Activated CD4-positive, CD25-positive, alpha-beta regulatory T cell (primary cell): ENCODE measurements around the gene MAU2.

ENCODE experiments used
- DNase-seq, 4 experiments: peaks; one replicate each; lab custom pipeline; 2025; lab: John Stamatoyannopoulos, UW

Gene MAU2

DNA sequence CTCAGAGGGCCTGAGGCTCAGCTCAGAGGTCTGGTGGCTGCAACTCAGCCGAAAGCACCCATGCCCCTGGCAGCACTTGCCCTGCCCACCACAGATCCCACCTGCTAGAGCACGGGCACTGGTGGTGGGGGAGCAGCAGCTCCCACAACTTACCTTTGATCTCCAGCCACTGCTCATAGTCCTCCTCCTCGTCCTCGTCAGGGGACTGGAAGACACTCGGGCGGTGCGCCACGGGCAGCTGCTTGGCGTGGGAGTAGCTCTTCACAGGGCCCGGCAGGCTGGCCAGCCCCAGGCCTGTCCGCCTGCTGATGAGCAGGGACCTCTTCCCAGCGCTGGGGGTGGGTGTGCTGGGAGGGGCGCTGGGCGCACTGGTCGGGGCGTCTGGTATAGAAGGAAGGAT, 14.9 kb upstream of the MAU2 start:
- no peak for DNase-seq

DNA sequence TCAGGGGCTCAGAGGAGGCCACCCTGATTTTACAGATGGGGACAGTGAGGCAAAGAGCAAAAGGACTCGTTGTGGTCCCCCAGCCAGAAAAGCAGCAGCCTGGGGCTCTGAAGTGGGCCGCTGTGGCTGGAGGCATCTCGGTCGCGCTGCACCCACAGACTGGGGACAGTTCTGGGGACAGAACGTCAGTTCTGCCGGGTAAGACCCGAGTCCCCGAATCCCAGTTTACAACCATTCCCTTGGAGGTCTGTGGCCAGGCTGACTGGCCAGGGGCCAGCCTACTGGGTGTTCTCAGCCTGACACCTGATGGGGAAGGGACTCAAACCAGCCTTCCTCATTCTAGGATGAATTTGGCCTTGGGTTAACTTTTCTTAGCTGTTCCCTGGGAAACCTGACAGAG, 14.4 kb upstream of the MAU2 start:
- no peak for DNase-seq

DNA sequence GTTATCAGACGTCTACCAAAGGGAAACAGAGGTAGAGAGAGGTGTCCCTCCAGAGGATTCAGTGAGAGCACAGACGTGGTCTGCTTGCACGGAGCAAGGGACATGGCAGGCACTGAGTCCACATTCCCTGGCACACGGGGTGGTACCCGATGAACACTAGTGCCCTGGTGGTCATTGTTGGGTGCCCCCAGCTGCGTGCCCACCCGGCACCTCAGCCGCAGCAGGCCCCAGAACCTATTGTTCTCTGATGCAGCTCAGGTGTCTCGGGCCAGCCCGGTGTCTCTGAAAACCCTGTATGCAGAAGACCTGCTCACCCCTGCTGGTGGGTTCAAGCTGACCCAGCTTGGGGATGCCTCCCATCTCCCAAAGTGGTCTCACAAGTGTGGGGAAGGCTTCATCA, 12.3 kb upstream of the MAU2 start:
- no peak for DNase-seq

DNA sequence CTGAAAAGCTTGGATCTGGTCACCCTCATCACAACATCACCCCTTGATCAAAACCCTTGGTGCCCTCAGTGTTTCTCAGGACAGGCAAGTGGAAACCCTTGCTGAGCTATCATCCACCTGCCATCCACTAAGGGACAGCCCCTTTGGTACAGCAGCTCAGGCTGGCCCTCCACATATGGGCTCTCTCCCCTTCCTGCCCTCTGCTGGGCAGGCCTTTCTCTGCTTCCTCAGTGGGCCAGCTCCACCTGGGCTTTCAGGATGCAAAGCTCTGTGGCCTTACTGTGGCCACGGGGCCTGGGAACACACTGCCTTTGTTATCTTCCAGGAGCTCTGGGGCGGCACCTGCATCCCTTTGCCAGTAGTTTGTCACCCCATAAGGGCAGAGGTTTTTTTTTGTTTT, 5.2 kb upstream of the MAU2 start:
- DNase-seq = no peak

DNA sequence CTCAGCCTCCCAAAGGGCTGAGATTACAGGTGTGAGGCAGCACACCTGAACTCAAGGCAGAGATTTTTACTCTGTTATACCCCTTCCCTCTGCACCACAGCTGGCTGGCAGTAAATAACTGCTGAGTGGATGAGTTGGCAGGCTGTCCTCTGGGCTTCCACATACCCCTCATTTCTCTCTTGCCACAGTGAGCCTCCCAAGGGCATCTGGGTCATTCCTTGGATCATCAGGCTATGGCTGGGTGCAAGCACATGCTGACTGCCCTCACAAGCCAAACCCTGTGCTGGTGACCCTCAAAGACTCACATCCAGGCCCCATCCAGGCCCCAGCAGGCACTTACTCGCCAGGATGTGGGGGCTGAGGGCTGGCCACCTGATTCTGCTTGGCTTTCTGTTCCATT, 4.5 kb upstream of the MAU2 start:
- DNase-seq = no peak

DNA sequence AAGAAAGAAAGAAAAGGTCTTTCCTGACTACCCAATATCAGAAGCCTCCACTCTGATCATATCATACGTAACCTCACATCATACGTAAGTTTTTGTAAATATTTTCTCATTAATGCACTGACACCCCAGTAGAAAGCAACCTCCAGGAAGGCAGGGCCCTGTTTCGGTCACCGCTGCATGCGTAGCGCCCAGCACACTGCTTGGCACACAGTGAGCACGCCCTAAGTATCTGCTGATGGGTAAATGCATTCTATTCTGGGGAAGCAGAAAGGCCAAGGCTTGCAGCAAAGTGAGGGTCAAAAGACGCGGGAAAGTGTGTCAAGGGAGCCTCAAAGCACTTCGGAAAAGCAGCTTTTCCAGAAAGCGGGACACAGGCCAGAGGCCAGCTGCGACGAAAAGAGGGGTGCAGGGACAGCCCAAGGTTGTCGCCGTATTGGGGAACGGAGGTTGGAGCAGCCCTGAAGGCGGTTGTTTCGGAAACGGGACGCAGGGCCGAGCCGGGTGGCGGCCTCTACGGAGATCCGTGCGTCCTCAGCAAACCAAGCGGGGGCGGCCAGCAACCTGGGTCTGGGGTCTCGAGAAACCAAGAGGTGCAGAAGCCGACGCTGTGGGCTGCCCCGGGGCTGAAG, 783 bp upstream of the MAU2 start:
- no peak for DNase-seq

DNA sequence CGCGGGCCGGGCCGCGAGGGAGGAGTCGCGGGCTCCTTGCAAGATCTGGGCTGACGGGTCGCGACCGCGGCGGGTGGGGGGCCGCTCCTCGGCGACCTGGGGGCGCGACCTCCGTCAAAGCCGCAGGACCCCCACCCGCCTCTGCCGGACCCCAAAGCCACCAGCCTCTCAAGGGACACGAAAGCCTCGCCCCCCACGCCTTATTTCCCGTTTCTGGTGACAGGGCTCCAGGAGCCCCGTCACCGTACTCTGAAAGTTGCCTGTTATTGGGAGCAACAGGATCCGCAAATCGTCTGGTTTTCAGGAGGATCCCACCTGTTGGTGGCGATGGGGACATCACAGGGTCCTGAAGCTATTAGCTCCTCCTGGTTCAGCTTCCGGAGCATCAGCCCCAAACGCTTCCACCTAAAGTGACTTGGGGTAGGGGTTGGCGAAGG, 530 bp downstream of the MAU2 start:
- no peak for DNase-seq

DNA sequence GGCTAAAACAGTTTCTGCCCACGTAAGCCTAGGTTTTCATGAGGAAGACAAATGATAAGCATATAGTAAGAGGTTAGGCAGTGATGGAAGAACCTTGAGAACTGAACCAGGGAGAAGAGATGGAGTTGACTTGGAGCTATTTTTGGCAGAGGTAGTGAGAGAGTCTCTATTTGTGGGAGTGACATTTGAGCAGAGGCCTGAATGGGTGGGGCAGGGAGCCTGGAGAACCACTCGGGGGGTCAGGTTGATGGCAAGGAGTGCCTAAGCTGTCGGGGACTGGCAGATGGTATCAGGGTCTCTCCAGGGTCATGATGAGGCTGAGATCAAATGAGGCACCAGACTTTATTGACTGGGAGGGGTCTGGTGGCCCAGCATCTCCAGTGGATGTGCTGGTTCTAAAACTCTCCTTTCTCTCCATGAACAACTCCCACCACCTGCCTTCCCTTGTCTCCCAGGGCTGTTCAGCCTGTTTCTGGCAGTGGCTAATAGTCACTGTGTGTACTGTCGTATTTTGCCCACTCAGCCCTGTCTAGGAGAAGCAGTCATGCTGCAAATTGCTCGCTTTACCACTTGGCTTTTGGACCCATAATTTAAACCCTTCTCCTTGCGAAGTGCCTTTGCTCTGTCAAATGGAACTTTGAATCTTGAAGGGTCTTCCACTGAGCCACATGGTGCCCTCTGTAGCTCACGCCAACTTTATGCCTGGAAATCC, 3.6 kb downstream of the MAU2 start:
- no peak for DNase-seq

DNA sequence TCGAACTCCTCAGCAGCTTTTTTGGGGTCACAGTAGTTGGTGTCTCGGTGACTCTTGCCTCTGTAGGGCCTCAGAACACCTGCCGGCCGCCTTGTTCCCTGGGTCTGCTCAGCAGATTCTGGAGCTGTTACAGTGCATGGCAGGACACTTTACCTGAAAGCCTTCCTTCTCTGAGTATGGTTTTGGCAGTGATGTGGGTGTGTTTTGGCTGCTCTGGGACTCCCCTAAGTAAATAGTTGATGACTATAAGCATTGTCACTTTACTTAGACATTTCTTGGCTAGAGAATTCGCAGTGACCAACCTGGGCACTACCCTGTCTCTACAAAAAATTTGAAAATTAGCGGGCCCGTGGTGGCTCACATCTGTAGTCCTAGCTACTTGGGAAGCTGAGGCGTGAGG, 7.0 kb downstream of the MAU2 start:
- DNase-seq = no peak

DNA sequence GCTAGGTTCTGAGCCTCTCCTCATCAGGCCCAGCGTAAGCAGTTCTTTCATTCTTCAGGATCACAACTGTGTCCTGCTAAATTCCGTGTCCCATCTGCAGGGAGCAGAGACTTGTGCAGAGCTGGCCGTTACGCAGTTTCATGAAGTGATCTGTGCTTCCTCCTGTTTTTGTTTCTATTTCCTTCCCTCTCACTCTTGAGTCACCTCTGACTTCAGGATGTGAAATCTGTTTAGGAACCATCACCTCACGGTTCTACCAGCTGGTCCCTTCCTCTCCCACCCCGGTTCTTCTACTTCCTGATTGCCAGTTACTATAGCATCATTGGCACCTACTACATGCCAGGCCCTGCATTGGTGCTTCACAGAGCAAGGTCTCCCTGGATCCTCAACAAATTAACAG, 8.5 kb downstream of the MAU2 start:
- DNase-seq = no peak

DNA sequence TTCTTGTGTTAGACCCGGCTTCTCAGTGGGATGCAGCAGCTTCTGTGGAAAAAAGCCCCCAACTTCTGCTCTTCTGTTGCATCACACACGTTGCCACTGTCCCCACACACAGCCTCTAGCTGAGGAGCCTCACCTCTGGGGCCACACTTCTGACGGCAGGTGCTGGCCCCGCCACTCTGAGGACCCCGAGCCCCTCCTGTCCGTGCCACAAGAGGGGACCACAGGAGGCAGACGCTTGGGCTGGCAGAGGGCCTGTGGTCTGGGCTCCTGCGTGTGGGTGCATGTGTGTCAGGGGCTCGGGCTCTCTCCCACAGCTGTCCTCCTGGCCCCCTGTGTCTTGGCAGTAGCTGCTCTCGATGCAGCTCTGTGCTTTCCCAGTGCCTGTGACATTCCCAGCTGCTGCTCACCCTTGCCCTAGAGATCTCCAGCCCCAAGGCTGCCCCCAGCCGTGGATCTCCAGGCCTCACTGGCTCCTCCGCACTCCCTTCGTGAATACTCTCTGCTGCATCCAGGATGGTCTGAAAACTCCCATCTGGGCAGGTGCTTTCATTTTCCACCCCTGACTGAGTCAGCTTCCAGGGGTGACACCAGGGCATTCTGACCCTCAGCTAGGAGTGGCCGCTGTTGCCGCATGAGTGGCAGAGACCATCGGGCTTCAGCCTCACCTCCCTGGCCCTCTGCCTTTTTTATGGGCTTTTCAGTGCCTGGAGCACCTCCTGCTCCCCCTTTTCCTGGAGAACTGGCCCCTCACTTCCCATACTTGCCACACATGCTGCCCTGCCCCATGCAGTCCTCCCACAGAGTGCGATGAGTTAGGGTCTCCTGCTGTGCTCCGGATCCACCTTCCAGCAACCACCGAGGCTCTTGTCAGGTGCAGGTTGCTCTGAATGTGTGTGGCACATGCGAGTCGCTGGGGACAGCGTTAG, 13.7 kb downstream of the MAU2 start:
- DNase-seq = no peak

DNA sequence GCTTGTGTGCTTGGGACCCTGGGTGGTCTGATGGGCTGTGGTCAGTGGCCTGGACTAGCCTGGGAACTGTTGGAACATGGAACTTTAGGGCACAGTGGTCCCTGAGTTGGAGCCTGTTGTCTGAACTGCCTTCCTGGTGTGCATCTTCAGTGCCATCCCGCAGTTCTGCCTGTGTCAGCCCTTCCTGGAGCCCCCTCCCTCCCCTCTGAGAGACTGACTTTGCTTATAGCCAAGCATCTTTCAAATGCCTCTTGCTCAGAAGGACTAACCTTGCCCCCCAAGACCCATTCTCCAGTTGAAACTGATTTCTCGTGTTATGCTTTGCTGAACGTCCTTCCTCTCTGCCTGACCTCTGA, 14.3 kb downstream of the MAU2 start:
- no peak for DNase-seq

DNA sequence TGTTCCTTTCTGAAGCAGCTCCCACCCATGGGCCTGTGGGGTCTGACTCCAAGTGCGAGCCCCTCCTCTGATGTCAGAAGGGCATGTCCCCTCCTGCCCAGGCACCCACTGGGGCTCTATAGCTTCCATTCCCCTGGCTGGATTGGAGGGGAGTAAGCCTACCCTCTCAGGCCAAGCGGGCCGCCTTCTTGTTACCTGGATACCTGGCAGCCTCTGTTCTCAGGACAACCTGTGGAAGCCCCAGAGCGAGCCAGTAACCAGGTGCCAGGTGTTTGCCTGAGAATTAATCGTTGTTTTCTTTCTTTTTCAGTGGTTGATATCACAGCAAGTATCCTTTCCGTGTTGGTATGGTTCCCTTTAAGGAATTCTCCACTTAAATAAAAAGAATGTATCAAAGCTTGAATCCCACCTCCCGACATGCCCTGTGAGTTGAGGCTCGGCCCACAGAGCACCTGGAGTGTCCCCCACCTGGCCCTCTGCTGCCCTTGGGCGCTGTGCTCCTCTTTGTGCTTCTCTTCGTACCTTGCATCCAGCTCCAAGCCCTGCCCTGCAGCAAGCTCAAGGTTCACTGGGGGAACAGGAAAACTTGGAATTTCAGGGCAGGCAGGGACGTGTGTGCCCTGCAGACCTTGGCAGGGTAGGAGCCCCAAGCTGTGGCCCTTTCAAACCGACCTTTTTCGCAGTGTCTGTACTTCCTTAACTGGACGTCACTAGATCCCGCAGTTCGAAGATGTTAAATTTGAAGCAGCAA, 15.0 kb downstream of the MAU2 start:
- DNase-seq = no peak

DNA sequence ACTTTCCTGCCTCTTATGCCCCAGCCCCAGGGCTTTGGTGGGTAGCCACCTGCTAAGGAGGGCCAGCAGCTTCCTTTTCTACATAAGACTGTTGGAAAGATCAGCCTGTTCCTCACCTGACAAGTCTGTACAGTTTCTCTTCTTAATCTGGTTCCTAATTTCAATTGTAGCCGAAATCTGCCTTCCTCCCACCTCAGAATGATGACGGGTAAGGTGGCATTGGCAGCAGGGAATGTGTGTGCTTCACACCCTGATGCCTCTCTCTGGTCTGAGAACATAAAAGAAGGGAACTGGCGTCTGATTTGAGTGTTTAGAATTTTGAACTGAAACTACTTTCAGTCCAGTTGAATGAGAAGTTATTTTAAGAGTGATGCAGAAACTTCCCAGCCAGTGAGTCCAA, 16.0 kb downstream of the MAU2 start:
- DNase-seq = no peak

DNA sequence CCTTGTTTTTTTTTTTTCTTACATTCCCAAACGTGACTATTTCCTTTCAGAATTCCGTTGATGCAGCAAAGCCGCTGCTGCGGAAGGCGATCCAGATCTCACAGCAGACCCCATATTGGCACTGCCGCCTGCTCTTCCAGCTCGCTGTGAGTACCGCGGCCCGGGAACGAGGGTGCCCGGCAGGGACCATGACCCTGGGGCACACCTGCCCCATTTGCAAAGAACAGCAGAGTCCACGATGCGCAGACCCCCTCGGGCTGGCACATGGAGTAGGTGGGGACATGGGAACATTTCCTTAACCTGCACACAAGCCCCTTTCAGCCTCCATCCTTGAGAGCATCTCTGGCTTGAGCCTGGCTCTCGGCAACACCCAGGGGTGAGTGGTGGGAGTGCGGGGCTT, 16.5 kb downstream of the MAU2 start:
- DNase-seq = no peak

DNA sequence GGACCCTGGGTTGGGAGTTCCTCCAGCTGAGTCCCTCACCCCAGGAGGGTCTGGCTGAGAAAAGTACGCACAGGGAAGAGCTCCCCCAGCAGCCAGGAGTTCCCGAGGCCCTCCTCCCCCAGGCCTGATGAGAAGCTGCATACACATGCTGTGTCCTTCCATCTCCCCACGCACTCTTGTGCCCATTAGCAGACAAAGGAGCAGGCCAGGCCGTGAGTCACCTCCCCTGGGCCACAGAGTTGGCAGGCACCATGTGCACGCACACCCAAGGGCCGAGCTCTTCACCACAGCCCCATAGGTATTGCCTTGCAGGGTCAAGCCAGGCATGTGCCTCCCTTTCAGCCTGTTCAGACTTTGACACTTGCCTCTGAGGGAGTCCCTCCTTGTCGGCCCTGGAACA, 17.5 kb downstream of the MAU2 start:
- DNase-seq = no peak

DNA sequence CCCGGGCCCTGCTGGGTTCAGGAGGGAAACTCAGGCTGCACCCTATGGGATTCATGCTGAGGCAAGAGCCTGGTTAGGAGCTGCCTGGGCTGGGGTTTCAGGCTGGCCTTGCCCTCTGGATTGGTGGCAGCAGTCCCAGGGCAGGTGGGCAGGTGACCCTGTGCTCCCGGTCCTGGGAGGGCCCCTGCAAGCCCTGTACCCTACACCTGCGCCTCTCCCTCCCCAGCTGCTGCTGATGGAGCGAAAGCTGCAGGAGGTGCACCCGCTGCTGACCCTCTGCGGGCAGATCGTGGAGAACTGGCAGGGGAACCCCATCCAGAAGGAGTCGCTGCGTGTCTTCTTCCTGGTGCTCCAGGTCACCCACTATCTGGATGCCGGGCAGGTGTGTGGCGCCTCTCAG, 20.4 kb downstream of the MAU2 start:
- DNase-seq = no peak

DNA sequence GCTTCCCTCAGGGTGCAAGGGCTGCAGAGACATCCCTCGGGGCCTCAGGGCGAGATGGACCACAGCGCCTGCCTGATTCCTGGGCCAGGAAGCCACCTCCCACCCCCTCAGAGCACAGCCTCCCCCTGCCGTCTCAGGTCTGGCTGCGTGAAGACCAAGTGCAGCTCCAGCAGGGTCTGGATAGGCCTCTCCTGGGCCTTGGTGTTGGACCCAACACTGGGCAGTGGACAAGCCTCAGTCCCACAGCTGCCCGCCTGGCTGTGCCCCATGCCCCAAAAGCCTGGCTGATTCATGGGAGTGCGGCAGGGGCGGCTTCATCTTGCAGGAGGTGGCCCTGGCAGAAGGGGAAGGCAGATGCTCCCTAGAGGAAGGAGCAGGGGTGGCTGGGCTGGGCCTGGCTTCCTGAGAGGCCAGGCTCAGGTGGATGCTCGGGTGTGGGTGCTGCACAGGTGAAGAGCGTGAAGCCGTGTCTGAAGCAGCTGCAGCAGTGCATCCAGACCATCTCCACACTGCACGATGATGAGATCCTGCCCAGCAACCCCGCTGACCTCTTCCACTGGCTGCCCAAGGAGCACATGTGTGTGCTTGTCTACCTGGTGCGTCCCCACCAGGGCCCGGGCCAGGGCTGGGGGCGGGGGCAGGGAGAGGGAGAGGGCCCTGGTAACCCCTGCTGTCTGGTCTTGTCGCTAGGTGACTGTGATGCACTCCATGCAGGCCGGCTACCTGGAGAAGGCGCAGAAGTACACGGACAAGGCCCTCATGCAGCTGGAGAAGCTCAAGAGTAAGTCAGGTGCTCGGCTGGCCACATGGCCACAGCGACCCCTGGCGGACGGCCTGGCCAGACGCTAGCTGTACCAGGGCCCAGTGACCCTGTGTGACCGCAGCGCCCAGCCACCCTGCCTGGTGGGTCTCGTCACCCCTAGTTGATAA, 21.7 kb downstream of the MAU2 start:
- no peak for DNase-seq

DNA sequence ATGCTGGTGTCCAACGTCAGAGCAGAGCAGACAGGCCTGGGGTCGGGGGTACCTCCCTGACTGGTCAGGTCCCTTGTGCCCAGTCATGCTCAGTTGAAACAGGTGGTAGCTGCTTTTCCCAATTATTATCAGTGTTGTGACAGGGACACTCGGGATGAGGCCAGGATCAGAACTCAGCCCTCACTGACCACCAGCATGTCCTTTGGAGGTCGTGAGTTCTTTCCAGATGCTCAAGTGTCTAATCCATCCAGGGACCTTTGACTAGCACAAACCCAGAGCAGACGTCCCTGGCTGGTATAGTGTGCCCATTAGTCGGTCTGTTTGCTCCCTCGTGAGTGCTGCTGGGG, 22.4 kb downstream of the MAU2 start:
- no peak for DNase-seq

DNA sequence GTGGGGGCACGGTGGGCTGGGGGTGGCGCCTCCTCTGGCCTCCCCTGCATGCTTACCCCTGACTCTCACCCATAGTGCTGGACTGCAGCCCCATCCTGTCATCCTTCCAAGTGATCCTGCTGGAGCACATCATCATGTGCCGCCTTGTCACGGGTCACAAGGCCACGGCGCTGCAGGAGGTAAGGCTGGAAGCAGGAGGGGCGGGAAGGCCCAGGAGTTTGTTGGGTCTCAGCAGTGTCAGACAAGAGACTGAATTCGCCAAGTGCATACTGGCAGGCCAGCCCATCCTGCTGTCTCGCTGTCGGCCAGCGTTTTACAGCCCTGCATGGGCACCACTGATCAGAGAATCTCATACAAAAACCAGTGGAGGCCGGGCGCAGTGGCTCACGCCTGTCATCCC, 23.1 kb downstream of the MAU2 start:
- DNase-seq = no peak

DNA sequence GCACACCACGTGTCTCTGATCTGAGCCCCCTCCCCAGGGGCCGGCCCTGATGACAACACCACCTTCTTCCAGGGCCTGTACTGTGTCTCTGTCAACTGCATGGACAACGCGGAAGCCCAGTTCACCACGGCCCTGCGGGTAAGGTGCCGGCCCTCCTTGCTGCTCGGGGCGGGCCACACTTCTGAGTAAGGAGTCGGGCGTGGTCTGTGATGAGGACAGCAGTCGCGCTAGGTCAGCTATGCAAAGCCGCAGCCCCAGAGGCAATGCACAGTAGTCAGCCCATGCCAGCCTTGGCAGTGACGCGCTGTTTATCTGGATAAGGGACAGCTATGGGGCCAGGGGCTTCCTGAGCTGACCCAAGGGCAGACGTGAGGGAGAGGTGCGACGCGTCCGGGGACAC, 24.6 kb downstream of the MAU2 start:
- no peak for DNase-seq
